Measurements from ENCODE around the gene MEIS3. TPM values are rescaled to one million over a fixed set of nuclear protein-coding genes. Genes with fewer than 3 reads are reported as not detected.

The MEIS3 gene
- 1.0 TPM for total RNA-seq

- no peak for ATAC-seq
These were observed at the start of gene MEIS3 for GRCh38 chr19:47419030-47419783. TSS of gene MEIS3 (minus strand) at chr19:47419527. CDS start at chr19:47419081, 446 bp downstream.

DNA sequence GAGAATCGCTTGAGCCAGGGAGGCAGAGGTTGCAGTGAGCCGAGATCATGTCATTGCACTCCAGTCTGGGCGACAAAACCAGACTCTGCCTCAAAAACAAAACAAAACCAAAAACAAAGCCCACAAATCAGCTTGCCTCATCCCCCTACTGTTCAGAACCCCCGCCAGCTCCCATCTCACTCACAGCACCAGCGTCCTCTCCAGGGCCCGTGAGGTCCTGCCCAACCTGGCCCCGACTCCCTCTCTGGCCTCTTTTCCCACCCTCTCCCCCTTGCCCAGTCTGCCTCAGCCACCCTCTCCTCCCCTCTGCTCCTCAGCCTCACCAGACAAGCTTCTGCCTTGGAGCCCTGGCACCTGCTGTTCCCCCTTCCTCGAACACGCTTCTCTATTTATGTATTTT, 48.6 kb upstream of the MEIS3 start:
- no peak for ATAC-seq
- DNase-seq (ENCODE audit: low spot score) = no peak

More at GRCh38 chr19:47419030-47419783, at the start of gene MEIS3:
- DNase-seq (ENCODE audit: low spot score) = no peak

DNA sequence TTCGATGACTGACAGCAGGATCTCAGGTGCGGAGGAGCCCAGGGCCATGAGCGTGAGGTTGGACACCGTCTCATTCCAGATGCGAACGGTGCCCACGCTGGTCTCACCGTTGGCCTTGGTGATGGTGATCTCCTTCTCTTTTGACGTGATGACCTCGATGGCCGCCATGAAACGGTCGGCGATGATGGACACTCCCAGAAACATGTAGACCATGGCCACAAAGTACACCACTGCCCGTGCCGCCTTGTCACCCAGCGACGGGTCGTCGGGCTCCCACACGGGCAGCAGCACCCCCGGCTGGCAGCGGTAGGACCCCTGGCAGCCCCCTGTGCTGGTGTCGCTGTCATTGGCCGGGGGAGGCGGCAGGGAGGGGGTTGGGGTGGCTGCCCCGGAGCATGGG, 46.6 kb upstream of the MEIS3 start:
- no peak for ATAC-seq
- no peak for DNase-seq (ENCODE audit: low spot score)

DNA sequence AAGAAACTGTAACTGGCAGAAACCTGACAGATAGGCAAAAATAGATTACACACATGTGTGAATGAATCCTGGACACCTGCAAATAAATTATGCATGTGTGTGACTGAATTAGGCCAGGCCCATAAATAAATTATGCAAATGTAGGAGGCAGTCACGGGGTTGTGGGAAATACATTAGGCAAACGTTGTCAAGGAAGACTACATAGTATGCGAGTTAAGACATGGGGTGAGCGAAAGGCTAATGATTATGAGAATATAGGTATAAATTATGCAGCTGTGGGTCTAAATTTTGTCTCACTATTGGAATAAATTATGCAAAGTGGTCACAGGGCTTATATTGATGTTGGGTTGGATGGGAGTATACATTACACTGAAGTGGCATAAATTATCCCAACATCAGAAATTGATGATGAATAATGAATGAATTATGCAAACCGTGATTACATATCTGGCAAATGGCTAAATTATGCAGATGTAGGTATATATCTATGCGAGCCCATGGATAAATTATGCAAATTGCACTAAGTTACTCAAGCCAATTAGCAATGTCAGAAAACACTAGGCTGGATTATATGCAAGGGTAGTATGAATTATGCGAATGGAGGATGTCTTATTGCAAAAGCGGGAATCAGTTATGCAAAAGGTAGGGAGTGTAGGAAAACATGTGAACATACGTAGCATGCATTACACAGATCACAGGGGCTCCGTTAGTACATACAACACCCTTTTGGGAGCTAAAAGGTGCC, 45.5 kb upstream of the MEIS3 start:
- DNase-seq (ENCODE audit: low spot score) (no peak), ATAC-seq (no peak)

- ATAC-seq = no peak
- no peak for DNase-seq (ENCODE audit: low spot score)
These were observed 42.5 kb upstream of the MEIS3 start for GRCh38 chr19:47461876-47462275.

- no peak for ATAC-seq
- no peak for DNase-seq (ENCODE audit: low spot score)
These were observed 40.1 kb upstream of the MEIS3 start for GRCh38 chr19:47459477-47459876.

DNA sequence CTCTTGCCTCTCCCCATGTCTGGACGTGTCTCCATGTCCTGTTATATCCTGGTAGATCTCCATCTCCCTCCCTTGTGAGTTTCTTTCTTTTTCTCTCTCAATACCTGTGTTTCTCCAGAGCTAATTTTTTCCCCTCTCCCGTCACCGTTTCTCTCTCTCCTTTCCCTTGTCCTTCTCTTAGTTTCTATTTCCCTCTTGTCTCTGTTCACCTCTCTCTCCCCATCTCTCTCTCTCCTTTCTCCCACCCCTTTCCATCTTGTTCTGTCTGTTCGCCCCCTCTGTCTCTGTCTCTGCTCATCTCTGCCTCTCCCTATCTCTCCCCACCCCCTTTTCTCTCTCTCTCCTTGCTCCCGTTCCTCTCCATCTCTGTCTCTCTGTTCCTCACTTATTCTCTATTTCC, 39.3 kb upstream of the MEIS3 start:
- DNase-seq (ENCODE audit: low spot score) (no peak), ATAC-seq (no peak)

- no peak for ATAC-seq
- no peak for DNase-seq (ENCODE audit: low spot score)
These were observed 37.6 kb upstream of the MEIS3 start for GRCh38 chr19:47456721-47457474.

- no peak for DNase-seq (ENCODE audit: low spot score)
- ATAC-seq = no peak
These were observed 31.2 kb upstream of the MEIS3 start for GRCh38 chr19:47450478-47450877.

DNA sequence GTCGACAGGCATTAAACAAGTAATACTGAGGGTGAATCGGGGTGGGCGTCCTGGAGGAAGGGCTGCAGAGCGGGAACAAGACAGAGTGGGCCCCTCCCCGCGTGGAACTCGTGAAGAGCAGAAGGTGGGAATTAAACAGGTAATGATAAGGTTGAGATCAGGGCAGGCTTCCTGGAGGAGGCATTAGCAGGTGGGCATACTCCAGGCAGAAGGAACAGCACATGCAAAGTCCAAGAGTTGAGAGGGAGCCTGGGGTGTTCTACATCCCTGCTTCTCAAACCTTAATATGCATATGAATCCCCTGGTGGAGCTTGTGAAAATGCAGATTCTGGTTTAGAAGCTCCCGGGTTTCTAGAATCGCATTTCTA, 29.0 kb upstream of the MEIS3 start:
- DNase-seq (ENCODE audit: low spot score) = no peak
- ATAC-seq = no peak

- peak; percentile 60 for ATAC-seq
These were observed 28.4 kb upstream of the MEIS3 start for GRCh38 chr19:47447470-47448359.

GRCh38 chr19:47446534-47447469, 27.5 kb upstream of the MEIS3 start:
- DNase-seq (ENCODE audit: low spot score) = no peak
- no peak for ATAC-seq

More at GRCh38 chr19:47447470-47448359, 28.4 kb upstream of the MEIS3 start:
- DNase-seq (ENCODE audit: low spot score) = no peak

GRCh38 chr19:47445937-47446402, 26.6 kb upstream of the MEIS3 start:
- DNase-seq (ENCODE audit: low spot score) = no peak
- peak; percentile 37 for ATAC-seq

GRCh38 chr19:47445527-47445926, 26.2 kb upstream of the MEIS3 start:
- ATAC-seq (no peak), DNase-seq (ENCODE audit: low spot score) (no peak)

DNA sequence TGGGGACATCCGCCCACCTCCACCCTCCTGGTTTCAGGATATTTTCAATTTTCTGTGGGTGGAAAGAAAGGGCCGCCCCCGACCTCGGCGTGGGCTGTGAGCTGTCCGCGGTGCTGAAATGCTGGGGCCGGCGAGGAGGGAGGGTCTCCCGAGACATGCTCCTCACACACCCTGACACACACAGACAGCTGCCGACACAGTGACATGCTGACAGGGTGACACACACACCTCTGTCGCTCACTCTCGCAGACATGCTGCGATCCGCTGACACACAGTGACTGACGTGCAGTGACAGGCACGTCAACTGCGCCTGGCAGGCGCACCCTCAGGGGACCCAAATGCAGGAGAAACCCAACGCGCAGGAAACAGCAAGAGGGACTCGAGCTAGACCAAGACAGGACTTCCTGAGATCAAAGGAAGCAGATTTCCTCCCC, 25.1 kb upstream of the MEIS3 start:
- ATAC-seq (no peak), DNase-seq (ENCODE audit: low spot score) (no peak)

GRCh38 chr19:47443331-47443730, 24.0 kb upstream of the MEIS3 start:
- DNase-seq (ENCODE audit: low spot score) (no peak), ATAC-seq (no peak)

DNA sequence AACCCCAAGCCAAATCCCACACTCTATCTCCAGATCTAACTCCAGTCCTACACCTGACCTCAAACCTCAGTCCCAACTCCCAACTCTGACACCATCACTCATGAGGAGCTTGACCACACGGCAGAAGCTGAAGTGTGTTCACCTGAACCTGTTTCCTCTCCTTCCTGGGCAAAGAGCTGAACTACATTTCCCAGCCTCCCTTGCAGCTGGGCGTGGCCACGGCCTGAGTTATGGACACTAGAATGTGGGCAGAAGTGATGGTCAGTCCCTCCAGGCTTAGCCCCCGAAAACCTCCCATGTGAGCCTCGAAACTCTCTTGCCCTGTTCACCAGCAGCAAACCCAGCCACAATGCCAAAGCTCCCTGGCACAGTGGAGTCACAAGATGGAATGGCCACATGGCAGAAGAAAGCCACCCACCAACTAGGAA, 19.5 kb upstream of the MEIS3 start:
- ATAC-seq (peak; percentile 38), DNase-seq (ENCODE audit: low spot score) (no peak)

DNA sequence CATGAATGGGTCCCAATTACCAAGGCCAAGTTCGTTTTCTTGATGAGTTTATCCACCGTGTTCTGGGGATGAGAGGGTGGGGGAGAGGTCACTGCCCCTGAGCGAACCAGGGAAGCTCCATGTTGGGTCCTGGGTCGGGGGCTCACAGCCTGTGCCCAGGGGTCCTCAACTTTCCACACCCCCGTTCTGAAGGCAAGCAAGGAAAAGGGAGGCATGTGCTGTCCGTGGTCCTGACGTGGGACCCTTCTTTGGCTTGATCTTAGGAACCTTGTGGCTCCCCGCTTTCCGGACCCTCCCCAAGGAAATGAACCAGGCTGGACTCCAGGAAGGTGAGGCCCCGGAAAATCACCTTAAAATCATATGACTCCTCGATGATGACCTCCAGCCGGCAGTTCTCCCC, 18.2 kb upstream of the MEIS3 start:
- no peak for DNase-seq (ENCODE audit: low spot score)
- ATAC-seq = no peak

DNA sequence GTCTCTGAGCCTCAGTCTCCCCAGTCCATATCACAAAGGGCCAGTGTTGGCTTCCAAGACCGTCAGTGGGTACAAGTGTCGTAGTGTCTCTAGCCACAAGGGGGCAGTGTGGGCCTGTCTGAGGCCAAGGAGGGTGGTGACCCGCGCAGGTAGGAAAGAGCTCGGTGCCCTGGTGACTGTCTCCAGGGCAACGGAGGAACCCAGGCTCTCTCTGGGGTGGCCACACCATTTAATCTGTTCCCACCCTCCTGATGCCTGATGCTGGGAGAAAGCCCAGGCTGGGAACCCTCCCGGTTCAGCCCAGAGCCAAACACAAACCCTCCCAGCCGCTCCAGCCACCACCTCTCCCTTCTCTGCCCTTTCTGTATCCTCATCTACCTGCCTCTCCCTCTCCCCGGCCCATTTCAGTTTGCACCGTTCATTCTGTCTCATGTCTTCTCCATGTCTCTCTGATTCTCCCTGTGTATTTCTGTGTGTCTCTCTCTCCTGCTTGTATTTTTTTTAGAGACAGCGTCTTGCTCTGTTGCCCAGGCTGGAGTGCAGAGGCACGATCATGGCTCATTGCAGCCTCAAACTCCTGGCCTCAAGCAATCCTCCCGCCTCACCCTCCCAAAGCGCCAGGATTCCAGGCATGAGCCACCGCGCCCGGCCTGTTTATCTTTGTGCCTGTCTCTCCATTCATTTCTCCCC, 17.5 kb upstream of the MEIS3 start:
- ATAC-seq (peak; percentile 99), DNase-seq (ENCODE audit: low spot score) (peak; percentile 83)

Measured in left lobe of liver (tissue), 2 donors.